ENCODE measurements around the gene RSL24D1. TPM values are rescaled to one million over a fixed set of nuclear protein-coding genes. Genes with fewer than 3 reads are reported as not detected.

RSL24D1 gene
- total RNA-seq, 4 donors from 2014 or later, result 52.1 to 56.9 (median 53.7) TPM

GRCh38 chr15:55224892-55225291 lies 28.2 kb upstream of the RSL24D1 start:
- H3K9me3 ChIP-seq, result no peaks in the 10 kb centered on the region
- H3K27ac ChIP-seq, result no peak overlapping the region
- peaks cover 5% of the 10 kb centered on the region for H3K36me3 ChIP-seq
- H3K4me1 ChIP-seq, result peaks cover 12% of the 10 kb centered on the region
- no peaks in the 10 kb centered on the region for H3K27me3 ChIP-seq
- no peak overlapping the region for H3K4me3 ChIP-seq
- TF ChIP-seq POLR2AphosphoS5 (IDR thresholded peaks at IDR 0.05) (no peak), EP300 (IDR thresholded peaks at IDR 0.05) (no peak), CTCF (IDR thresholded peaks at IDR 0.05) (no peak), POLR2A (IDR thresholded peaks at IDR 0.05) (no peak)
- no peak for DNase-seq (ENCODE audit: low spot score in 2 of 2)

DNA sequence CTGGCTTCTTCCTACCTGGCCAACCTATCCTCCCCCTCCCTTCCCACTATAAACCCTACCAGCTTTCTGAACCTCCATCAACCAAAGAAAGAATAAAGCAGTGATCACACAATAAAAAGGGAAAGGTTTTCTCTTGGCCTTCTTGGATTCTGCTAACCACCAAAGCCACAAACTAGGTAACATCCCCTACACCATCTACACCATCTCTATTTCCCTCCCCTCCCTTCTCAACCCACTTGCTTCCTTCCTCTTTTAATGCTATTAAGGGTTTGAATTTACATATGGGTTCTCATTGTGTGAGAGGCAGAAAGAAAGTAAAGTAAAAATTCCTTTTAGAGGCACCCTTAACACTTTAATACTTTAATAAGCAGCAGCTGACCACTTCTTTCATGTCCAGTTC lies 25.8 kb upstream of the RSL24D1 start:
- no peak for TF ChIP-seq POLR2AphosphoS5 (IDR thresholded peaks at IDR 0.05)
- TF ChIP-seq CTCF (IDR thresholded peaks at IDR 0.05), result no peak
- TF ChIP-seq EP300 (IDR thresholded peaks at IDR 0.05), result no peak
- TF ChIP-seq POLR2A (IDR thresholded peaks at IDR 0.05), result no peak
- H3K4me1 ChIP-seq, result peaks cover 15% of the 10 kb centered on the region
- DNase-seq (ENCODE audit: low spot score in 2 of 2), result no peak
- H3K36me3 ChIP-seq, result peaks cover 5% of the 10 kb centered on the region
- no peak overlapping the region for H3K27ac ChIP-seq
- no peaks in the 10 kb centered on the region for H3K27me3 ChIP-seq
- no peak overlapping the region for H3K4me3 ChIP-seq
- H3K9me3 ChIP-seq, result no peaks in the 10 kb centered on the region

DNA sequence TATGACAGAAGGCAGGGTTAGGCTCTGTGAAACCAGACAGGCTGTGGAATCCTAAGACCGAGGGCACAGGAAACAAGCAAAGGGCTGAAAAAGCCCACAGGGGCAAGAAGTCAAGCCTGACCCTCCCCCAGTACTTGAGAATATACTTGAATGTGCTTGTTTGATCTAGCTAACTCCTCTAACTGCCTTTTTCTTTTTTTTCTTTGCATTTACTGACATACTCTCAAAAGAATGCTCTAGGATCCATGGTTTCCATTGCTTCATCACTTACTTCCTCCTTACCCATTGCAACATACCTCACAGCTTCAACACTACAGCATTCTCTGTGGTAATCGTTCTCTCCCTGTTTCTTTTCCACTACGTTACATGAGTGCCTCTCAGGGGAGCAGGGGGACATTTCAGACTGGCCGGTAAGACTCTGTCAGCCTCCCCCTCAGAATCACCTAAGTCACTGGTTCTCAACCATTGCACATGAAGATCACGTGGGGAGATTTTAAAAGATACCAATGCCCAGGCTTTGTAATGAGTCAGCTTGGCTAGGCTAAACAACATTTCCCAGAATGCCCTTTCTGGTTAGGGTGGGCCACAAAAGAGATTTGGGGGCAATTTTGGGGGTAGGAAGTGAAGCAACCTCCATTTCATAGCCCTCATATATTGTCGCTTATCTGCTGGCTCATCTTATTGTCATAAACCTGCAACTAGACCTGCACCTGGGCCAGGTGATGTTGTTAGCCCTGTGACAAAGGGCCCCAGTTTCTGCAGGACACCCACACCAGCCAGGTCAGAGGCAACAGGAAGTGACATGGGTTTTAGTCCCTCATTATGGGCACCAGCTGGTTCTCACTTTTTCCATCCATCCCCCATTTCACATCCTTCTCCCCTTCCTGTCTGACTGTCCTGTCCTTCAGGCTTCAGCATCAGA lies 24.6 kb upstream of the RSL24D1 start:
- peaks cover 15% of the 10 kb centered on the region for H3K4me1 ChIP-seq
- H3K9me3 ChIP-seq, result no peaks in the 10 kb centered on the region
- 71% methylated on average over 6 of the region's 6 CpGs for WGBS
- TF ChIP-seq EP300 (IDR thresholded peaks at IDR 0.05) (no peak), POLR2AphosphoS5 (IDR thresholded peaks at IDR 0.05) (peak in 1 of 3 donors; percentile 74), POLR2A (IDR thresholded peaks at IDR 0.05) (no peak)
- DNase-seq (ENCODE audit: low spot score in 2 of 2), result no peak
- peaks cover 5% of the 10 kb centered on the region for H3K36me3 ChIP-seq
- no peak overlapping the region for H3K4me3 ChIP-seq
- no peaks in the 10 kb centered on the region for H3K27me3 ChIP-seq
- H3K27ac ChIP-seq, result peak overlapping the region; percentile 19

- TF ChIP-seq EP300 (IDR thresholded peaks at IDR 0.05) (no peak), CTCF (IDR thresholded peaks at IDR 0.05) (no peak), POLR2A (IDR thresholded peaks at IDR 0.05) (no peak), POLR2AphosphoS5 (IDR thresholded peaks at IDR 0.05) (no peak)
- no peak for DNase-seq (ENCODE audit: low spot score in 2 of 2)
- H3K9me3 ChIP-seq, result no peaks in the 10 kb centered on the region
- H3K27me3 ChIP-seq, result no peaks in the 10 kb centered on the region
- H3K4me3 ChIP-seq, result no peak overlapping the region
- no peak overlapping the region for H3K27ac ChIP-seq
- H3K4me1 ChIP-seq, result peaks cover 15% of the 10 kb centered on the region
- peaks cover 5% of the 10 kb centered on the region for H3K36me3 ChIP-seq
Measured at GRCh38 chr15:55220606-55221005, 23.9 kb upstream of the RSL24D1 start.

- no peak for DNase-seq (ENCODE audit: low spot score in 2 of 2)
- H3K9me3 ChIP-seq, result no peaks in the 10 kb centered on the region
- no peaks in the 10 kb centered on the region for H3K27me3 ChIP-seq
- WGBS, result 64% methylated on average over 2 of the region's 2 CpGs
- TF ChIP-seq POLR2AphosphoS5 (IDR thresholded peaks at IDR 0.05) (no peak), EP300 (IDR thresholded peaks at IDR 0.05) (no peak), POLR2A (IDR thresholded peaks at IDR 0.05) (no peak), CTCF (IDR thresholded peaks at IDR 0.05) (no peak)
- no peak overlapping the region for H3K27ac ChIP-seq
- peaks cover 15% of the 10 kb centered on the region for H3K4me1 ChIP-seq
- H3K4me3 ChIP-seq, result no peak overlapping the region
- H3K36me3 ChIP-seq, result no peaks in the 10 kb centered on the region
Measured at GRCh38 chr15:55218056-55218455, 21.3 kb upstream of the RSL24D1 start.
